Activated CD8-positive, alpha-beta memory T cell treated with anti-CD3 and anti-CD28 coated beads, Interleukin-2, amount 50 U/mL, for 24 hours (primary cell): Measurements from ENCODE around the gene RLN3.

ENCODE experiments used
- DNase-seq: peaks from one replicate; pipeline ENCODE4 v3.0.0-alpha.2; 2020; ENCODE audit errors: extremely low read depth

RLN3 gene, protein sequence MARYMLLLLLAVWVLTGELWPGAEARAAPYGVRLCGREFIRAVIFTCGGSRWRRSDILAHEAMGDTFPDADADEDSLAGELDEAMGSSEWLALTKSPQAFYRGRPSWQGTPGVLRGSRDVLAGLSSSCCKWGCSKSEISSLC

GRCh38 chr19:14027856-14028450 lies at the start of gene RLN3:
RLN3 (plus strand) TSS chr19:14028148; CDS start chr19:14028205, 57 bp downstream.
- DNase-seq, result no peak

GRCh38 chr19:13978351-13979243 lies 49.4 kb upstream of the RLN3 start:
- no peak for DNase-seq

GRCh38 chr19:13979244-13979615 lies 48.7 kb upstream of the RLN3 start:
- DNase-seq, result no peak

GRCh38 chr19:13979686-13980085 lies 48.3 kb upstream of the RLN3 start:
- no peak for DNase-seq

DNA sequence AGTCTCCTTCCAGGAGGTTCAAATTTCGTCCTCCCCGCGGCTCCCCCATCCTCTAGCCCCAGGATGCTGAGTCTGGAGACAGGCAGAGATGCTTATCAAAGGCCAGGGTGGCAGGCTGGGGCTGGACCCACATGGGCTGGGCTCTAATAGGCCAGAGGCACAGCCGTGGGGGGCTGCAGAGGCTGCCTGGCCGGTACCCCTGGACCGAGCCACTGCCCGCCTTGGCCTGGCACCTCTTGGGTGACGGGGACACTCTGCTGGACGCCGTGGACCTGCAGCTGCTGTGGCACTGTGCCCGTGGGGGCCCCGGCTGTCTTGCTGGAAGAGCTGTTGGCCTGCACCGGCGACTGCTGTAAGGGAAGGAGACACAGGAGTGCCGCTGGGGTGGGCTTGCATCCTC lies 47.6 kb upstream of the RLN3 start:
- no peak for DNase-seq

- no peak for DNase-seq
Observed at GRCh38 chr19:13981021-13981420, 46.9 kb upstream of the RLN3 start.

GRCh38 chr19:13981467-13981866 lies 46.5 kb upstream of the RLN3 start:
- no peak for DNase-seq

DNA sequence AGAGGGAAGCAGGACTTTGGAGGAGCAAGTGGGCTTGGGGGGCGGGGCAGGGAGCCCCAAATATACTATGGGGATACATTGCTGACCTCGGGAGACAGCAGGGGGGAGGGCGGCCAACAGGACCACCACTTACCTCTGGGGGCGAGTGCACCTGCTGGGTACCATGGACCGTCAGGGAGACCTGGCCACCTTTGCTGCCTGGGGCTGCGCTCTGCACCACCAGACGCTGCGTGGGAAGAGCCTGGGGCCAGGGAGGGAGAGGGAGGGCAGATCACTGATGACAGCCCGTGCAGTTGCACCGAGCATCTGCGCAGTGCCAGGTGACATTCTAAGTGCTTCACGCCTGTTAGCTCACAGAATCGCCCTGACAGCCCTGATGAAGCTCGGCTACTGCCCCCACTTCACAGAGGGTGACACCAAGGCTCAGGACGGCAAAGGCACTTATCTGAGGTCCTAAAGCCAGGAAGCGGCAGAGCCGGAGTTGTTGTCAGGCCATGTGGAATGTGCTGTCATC lies 45.9 kb upstream of the RLN3 start:
- no peak for DNase-seq

DNA sequence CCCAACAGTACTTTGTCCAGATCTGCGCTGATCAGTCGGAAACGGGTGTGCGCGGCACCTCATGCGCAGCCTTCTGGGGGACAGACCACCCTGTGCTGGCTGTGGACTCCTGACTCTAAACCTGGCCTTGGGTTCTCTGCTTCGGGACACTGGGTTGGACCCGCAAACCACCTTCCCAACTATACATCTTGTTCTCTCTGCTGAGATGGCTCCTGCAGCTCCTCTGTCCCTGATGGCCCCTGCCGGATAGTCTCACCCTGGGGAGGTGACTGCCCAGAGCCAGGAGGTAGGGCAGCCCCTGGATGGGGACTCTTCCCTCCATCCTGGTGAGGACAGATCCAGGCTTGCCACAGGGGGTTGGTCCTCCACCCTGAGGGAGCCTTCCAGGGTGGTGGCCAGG lies 45.2 kb upstream of the RLN3 start:
- no peak for DNase-seq

- no peak for DNase-seq
Observed at GRCh38 chr19:13983213-13983889, 44.6 kb upstream of the RLN3 start.

GRCh38 chr19:13984186-13984585 lies 43.8 kb upstream of the RLN3 start:
- no peak for DNase-seq

DNA sequence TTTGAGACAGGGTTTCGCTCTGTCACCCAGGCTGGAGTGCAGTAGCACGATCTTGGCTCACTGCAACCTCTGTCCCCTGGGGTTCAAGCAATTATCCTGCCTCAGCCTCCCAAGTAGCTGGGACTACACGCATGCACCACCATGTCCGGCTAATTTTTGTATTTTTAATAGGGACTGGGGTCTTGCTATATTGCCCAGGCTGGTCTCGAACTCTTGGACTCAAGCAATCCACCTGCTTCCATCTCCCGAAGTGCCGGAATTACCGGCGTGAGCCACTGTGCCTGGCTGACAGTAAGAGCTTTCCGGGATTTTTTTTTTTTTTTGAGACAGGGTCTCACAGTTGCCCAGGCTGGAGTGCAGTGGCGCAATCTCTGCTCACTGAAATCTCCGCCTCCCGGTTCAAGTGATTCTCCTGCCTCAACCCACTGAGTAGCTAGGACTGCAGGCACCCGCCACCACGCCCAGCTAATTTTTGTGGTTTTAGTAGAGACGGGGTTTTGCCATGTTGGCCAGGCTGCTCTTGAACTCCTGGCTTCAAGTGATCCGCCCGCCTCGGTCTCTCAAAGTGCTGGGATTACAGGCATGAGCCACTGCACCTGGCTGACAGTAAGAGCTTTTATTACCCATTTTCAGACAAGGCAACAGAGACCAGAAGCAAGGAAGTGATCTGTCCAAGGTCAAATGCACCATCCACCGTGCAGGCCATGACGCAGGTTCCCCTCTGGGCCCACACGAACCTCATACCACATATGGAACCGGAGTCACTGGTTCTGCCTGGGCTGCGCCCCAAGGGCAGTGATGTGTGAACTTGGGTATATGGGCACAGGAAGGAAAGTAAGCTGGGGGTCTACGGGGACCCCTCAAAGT lies 42.8 kb upstream of the RLN3 start:
- no peak for DNase-seq

- no peak for DNase-seq
Observed at GRCh38 chr19:13985771-13986347, 42.1 kb upstream of the RLN3 start.

- peak; percentile 99 for DNase-seq
Observed at GRCh38 chr19:13986348-13986904, 41.5 kb upstream of the RLN3 start.

DNA sequence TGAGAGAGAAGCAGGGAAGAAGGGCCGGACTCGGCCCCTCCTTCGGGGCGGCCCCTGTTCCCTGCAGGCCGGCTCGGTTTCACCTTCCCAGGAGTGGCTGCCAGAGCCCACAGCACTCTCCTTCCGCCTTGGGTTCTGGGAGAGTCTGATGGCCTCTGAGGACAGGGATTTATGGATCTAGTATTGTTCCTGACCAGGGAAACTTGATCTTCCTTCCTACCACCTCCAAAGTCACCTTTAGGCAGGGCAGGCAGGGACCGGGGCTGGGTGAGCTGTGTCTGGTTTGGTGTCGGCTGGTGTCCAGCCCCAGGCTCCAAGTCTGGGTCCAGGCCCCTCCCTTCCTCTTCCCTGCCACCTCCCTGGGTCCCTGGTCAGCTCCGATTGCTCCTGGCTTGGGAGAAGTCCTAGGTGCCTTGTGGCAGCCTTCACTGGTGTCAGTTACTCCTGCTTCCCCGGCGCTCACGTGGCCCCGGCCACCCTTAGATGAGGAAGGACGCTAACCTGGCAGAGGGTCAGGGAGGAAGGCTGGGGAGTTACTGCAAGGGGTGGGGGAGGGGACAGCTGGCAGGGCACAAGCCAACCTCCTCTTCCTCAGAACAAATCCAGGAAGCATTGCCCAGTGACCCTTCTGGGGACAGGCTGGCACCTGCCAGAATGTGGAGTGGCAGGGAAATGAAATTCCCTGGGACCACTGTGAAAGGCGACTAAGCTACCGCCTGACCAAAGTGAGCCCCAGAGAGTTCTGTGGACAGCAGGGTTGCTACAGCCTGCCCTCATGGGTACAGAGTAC lies 40.7 kb upstream of the RLN3 start:
- DNase-seq, result no peak

DNA sequence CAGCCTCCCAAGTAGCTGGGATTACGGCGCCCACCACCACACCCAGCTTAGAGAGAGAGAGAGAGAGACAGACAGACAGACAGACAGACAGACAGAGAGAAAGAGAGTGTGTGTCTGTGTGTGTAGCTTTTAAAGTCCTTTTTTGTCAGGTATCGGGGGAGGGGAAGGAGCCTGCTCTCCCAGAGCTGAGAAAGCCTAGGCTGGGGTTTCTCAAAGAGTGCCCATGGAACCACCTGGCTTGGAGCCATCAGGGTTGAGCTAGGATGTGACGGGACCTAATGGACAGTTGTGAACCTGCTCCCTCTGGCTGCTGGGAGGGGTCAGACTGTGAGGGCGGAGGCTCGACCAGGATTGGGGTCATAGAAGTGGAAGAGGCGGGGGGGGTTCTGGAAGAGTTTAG lies 38.5 kb upstream of the RLN3 start:
- no peak for DNase-seq

DNA sequence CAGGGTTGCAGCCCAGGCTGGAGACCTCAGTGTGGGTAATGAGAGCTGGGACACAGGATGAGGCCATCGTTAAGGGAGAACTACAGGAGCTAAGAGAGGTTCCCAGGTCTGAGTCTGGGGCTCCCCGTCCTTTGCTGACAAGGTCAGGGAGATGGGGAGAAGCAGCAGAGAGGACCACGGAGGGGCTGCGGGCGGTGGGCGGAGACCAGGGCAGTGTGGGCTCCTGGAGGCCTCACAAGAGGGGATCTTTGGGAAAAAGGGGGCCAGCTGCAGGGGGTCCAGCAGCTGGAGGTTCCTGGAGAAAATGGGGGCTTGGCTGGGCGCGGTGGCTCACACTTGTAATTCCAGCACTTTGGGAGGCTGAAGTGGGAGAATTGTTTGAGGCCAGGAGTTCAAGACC lies 37.9 kb upstream of the RLN3 start:
- no peak for DNase-seq

DNA sequence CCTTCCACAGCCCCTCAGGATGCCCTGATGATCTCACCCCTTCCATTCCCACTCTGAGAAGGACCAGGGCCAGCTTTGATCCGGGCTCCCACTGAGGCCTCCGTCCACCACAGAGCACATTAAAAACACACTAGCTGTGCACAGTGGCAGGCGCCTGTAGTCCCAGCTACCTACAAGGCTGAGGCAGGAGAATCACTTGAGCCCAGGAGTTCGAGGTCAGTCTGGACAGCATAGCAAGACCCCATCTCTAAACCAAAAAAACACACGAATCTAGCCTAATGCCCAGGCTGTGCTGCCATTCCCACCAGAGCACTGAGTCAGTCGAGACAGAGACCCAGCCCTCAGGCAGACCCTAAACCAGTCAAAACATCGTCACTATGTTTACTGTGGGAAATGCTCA lies 35.9 kb upstream of the RLN3 start:
- DNase-seq, result no peak

DNA sequence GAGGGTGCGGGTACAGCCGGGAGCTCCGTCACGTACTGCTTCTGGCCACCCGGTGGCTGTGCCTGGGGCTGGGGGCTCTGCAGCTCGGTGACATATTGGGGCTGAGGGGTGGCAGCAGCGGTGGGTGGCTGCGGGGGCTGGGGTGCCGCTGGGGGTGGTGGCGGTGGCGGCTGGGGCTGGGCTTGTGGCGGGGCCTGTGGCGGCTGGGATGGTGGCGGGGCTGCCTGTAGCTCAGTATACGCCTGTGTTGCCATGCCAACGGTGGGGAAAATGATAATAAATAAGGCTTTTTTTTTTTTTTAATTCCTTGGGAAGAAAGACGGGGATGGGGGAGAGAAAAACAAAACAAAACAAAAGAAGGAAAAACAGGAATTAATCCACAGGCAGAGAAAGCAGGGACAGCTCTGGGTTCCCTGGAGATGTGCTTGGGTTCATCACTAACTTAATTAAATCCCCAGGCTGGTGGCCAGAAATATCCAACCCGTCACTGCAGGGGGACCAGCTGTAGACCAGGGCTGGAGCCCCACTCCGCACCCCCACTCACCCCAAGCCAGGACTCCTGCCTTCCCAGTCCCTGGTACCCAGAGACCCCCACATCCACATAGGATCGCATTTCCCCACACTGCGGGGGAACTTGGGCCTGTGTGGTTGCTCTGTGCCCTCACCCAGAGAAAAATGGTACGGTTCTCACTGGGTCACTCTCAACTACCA lies 34.2 kb upstream of the RLN3 start:
- no peak for DNase-seq
